Thyroid gland (tissue), 4 donors: ENCODE data around the gene TXK. TPM values are rescaled to one million over a fixed set of nuclear protein-coding genes. Genes with fewer than 3 reads are reported as not detected.

ENCODE experiments used
- DNase-seq, 2 donors: peaks; one replicate each; pipeline ENCODE4 v3.0.0-alpha.2; 2019
- H3K27ac ChIP-seq, 3 donors: fragments of 200-600 bp; sonication (generic); 1 replicate in 2 of 3; 2 replicates in 1 of 3; pipeline ENCODE4 v1.5.1; 2016 to 2019; ENCODE audit warnings: mild to moderate bottlenecking in 1 of 3, moderate library complexity in 1 of 3
- H3K27me3 ChIP-seq: fragments of 200-600 bp; sonication (generic); one replicate; pipeline ENCODE4 v1.5.1; 2019
- H3K36me3 ChIP-seq, 2 donors: fragments of 200-600 bp; sonication (generic); one replicate each; pipeline ENCODE4 v1.5.1; 2016 to 2019
- H3K4me1 ChIP-seq, 2 donors: fragments of 200-600 bp; sonication (generic); one replicate each; pipeline ENCODE4 v1.5.1; 2017 to 2019
- H3K4me3 ChIP-seq, 3 donors: fragments of 200-600 bp; sonication (generic); replicated peaks in 1 of 3; 1 replicate in 2 of 3; 2 replicates in 1 of 3; pipeline ENCODE4 v1.5.1; 2016; ENCODE audit warnings: mild to moderate bottlenecking in 1 of 3
- H3K9me3 ChIP-seq: fragments of 200-600 bp; sonication (generic); one replicate; pipeline ENCODE4 v1.5.1; 2017
- CTCF ChIP-seq, 6 experiments: fragments of 200-600 bp in 3 of 6; fragments of 450-650 bp in 3 of 6; sonication (generic) in 3 of 6; IDR thresholded peaks; one replicate each; pipeline ENCODE4 v1.5.1; 2016 to 2019; ENCODE audit warnings: antibody characterized with exemption in 6 of 6, mild to moderate bottlenecking in 2 of 6, inconsistent platforms in 1 of 6, moderate library complexity in 1 of 6
- POLR2A ChIP-seq, 2 donors: fragments of 450-650 bp; IDR thresholded peaks; one replicate each; pipeline ENCODE4 v1.6.1; 2017; ENCODE audit warnings: antibody characterized with exemption in 2 of 2, mild to moderate bottlenecking in 2 of 2, moderate library complexity in 1 of 2
- WGBS, 2 donors: methylation state at CpG; one replicate each; pipeline ENCODE4 v1.1.5; 2017; 5-methylcytosine and 5-hydroxymethylcytosine counted together
- intact Hi-C: fragments of 100-400 bp; cut with DNase I; formaldehyde crosslinking; loops from one replicate; pipeline ENCODE4 v1.15.1; 2023
- total RNA-seq, 4 donors: library from RNA; depleted of rRNA; stranded (reverse); fragments of >200 nt; gene quantifications; one replicate each; pipeline ENCODE4 v1.2.3, GENCODE V29; 2016

Gene TXK
- total RNA-seq, 4 donors from 2014 or later = 1.8 to 3.6 (median 1.9) TPM

DNA sequence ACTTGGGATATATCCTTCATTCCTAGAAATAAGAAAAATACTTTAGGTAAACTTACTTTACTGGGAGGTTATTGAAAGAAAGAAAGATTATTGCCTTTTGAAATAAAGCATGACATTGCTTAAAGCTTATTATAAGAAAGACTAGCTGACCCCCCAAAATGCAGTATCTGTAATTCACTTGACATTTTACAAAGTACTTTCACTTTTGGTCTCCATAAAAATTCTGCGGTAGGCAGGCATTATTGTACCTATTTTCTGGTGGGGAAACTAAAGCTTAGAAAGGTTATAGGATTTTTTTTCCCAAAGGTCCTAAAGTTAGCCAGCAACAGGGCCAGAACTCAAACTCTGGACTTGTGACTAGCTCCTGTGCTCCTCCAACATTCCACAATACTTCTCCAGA is 29.7 kb upstream of the TXK start:
- Histone ChIP-seq H3K27me3 (no peaks in the 10 kb centered on the region), H3K4me1 (no peaks in the 10 kb centered on the region), H3K36me3 (no peaks in the 10 kb centered on the region), H3K9me3 (no peaks in the 10 kb centered on the region), H3K4me3 (no peak overlapping the region), H3K27ac (no peak overlapping the region)
- intact Hi-C loops = no loop called here
- no peak for TF ChIP-seq CTCF (IDR thresholded peaks at IDR 0.05)
- TF ChIP-seq POLR2A (IDR thresholded peaks at IDR 0.05) = no peak
- no peak for DNase-seq
- WGBS, 2 donors = 81 to 83% methylated on average over 1 of the region's 1 CpG

DNA sequence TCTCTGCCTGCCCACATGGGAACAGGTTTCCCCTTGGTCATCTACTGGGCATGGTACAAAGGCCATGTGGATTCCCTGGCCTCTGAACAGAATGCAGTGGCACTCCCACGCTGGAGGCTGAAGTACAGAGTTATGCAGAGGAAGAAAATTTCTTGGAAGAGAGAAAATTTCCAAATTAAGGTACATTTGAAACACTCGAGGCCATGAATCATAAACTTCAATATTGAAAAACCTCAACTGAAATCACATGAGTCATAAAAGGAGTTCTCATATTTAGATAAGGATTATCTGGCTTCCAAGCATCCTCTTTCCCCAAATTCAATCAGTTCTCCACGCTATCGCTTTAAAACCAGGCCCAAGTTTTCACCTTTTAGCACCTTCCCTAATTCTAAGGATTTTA is 28.1 kb upstream of the TXK start:
- no peak for DNase-seq
- intact Hi-C loops = no loop called here
- no peaks in the 10 kb centered on the region for H3K9me3 ChIP-seq
- no peak overlapping the region for H3K27ac ChIP-seq
- H3K4me3 ChIP-seq = no peak overlapping the region
- WGBS, 2 donors = 89 to 90% methylated on average over 4 of the region's 4 CpGs
- no peak for TF ChIP-seq CTCF (IDR thresholded peaks at IDR 0.05)
- no peak for TF ChIP-seq POLR2A (IDR thresholded peaks at IDR 0.05)
- H3K4me1 ChIP-seq = no peaks in the 10 kb centered on the region
- H3K27me3 ChIP-seq = no peaks in the 10 kb centered on the region
- H3K36me3 ChIP-seq = no peaks in the 10 kb centered on the region

DNA sequence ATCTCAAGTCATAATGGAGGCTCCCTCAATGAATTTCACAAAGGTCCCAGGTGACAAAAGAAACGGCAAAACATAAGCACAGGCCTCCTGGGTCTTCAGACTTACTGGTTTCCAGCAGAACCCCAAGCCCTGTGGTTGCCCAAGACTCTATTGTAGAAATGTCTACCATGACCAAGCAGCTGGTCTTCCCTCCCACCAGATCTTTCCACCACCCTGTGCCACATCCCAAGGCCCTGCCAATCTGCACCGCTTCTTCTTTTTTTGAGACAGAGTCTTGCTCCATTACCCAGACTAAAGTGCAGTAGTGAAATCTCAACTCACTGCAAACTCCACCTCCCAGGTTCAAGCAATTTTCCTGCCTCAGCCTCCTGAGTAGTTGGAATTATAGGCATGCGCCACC is 23.2 kb upstream of the TXK start:
- no peak overlapping the region for H3K4me3 ChIP-seq
- intact Hi-C loops = no loop called here
- no peak overlapping the region for H3K27ac ChIP-seq
- no peaks in the 10 kb centered on the region for H3K27me3 ChIP-seq
- H3K4me1 ChIP-seq = no peaks in the 10 kb centered on the region
- H3K9me3 ChIP-seq = no peaks in the 10 kb centered on the region
- 81 to 90% methylated on average over 3 of the region's 3 CpGs for WGBS, 2 donors
- H3K36me3 ChIP-seq = peaks cover 6% of the 10 kb centered on the region in 2 donors
- no peak for TF ChIP-seq POLR2A (IDR thresholded peaks at IDR 0.05)
- no peak for TF ChIP-seq CTCF (IDR thresholded peaks at IDR 0.05)
- DNase-seq = no peak

- Histone ChIP-seq H3K27ac (no peak overlapping the region), H3K4me1 (no peaks in the 10 kb centered on the region), H3K9me3 (no peaks in the 10 kb centered on the region), H3K4me3 (no peak overlapping the region), H3K27me3 (no peaks in the 10 kb centered on the region), H3K36me3 (peaks cover 6% of the 10 kb centered on the region in 2 donors)
- no peak for DNase-seq
- TF ChIP-seq CTCF (IDR thresholded peaks at IDR 0.05) (no peak), POLR2A (IDR thresholded peaks at IDR 0.05) (no peak)
- 96 to 97% methylated on average over 1 of the region's 1 CpG for WGBS, 2 donors
- intact Hi-C loops = no loop called here
Measured at GRCh38 chr4:48156423-48156822, 22.4 kb upstream of the TXK start.

DNA sequence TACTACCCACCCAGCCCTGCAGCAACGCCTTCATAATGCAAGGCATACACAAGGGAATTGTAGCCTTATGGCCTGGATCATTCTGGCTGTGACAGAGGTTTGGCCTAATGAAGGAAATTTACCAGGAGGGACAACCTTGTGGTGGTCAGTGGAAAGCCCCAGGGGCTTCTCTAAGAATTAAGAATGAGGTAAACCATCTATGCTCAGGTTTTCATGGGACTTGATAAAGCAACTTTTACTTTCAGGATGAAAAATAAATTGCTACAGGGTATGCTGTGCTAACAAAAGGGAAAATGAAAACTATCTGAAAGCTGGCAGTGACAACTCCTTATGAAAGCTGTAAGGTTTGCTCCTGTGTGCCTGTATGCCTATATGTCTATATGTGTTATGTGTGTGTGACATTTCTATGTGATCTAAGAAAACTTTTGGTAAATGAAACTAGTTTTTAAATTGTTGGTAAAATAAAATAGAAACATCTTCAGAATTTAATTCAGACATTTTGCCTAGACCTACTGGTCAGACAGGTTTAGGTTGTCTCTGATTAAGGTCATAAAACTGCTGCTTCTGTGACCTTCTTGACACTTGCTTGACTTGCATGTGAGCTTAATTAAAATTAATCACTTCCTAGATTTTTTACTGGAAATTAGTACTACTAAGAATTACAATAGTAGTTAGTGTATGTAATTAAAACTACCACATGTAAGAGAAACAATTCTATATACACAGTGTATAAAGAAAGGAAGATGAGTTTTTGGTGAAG is 19.9 kb upstream of the TXK start:
- 80 to 91% methylated on average over 1 of the region's 1 CpG for WGBS, 2 donors
- H3K36me3 ChIP-seq = peaks cover 6% of the 10 kb centered on the region in 2 donors
- intact Hi-C loops = no loop called here
- no peaks in the 10 kb centered on the region for H3K4me1 ChIP-seq
- H3K4me3 ChIP-seq = no peak overlapping the region
- H3K27ac ChIP-seq = no peak overlapping the region
- H3K27me3 ChIP-seq = no peaks in the 10 kb centered on the region
- no peaks in the 10 kb centered on the region for H3K9me3 ChIP-seq
- DNase-seq = no peak
- TF ChIP-seq POLR2A (IDR thresholded peaks at IDR 0.05) (no peak), CTCF (IDR thresholded peaks at IDR 0.05) (no peak)
